ENCODE results near the gene PIMREG. TPM values are rescaled to one million over a fixed set of nuclear protein-coding genes. Genes with fewer than 3 reads are reported as not detected.

PIMREG gene
- total RNA-seq, 3 donors from 2014 or later: 4.3 TPM; not detected in 2

DNA sequence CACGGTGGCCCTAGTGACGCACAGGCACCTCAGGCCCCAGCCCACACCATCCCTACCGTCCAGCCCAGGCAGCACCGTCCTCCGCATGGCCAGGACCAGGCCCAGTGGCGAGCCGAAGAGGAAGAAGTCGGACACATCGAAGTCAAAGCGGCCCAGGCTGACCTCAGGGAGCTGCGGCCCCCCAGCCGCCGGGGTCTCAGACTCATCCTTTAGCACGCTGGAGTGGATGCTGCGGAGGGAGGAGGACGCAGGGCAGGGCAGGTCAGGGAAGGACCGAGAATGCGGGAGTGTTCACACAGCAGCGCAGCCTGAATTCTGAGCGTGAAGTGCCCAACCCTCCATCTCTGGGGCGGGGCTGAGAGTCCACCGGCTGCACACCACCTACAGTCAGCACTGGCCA is 30.1 kb downstream of the PIMREG start:
- peaks cover 0 to 5% of the 10 kb centered on the region in 2 donors for H3K4me1 ChIP-seq
- H3K4me3 ChIP-seq: no peak overlapping the region
- H3K27ac ChIP-seq: no peak overlapping the region
- intact Hi-C loops (cut with DNase I; ENCODE audit: low total_unique reads): no loop called here
- no peaks in the 10 kb centered on the region for H3K9me3 ChIP-seq
- no peak for DNase-seq (ENCODE audit: low spot score in 2 of 2)
- TF ChIP-seq POLR2A (IDR thresholded peaks at IDR 0.05): no peak
- TF ChIP-seq POLR2AphosphoS5 (IDR thresholded peaks at IDR 0.05): no peak
- TF ChIP-seq, protein P1, sequence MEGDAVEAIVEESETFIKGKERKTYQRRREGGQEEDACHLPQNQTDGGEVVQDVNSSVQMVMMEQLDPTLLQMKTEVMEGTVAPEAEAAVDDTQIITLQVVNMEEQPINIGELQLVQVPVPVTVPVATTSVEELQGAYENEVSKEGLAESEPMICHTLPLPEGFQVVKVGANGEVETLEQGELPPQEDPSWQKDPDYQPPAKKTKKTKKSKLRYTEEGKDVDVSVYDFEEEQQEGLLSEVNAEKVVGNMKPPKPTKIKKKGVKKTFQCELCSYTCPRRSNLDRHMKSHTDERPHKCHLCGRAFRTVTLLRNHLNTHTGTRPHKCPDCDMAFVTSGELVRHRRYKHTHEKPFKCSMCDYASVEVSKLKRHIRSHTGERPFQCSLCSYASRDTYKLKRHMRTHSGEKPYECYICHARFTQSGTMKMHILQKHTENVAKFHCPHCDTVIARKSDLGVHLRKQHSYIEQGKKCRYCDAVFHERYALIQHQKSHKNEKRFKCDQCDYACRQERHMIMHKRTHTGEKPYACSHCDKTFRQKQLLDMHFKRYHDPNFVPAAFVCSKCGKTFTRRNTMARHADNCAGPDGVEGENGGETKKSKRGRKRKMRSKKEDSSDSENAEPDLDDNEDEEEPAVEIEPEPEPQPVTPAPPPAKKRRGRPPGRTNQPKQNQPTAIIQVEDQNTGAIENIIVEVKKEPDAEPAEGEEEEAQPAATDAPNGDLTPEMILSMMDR (IDR thresholded peaks at IDR 0.05): no peak
- no peaks in the 10 kb centered on the region for H3K27me3 ChIP-seq
- no peaks in the 10 kb centered on the region for H3K36me3 ChIP-seq

DNA sequence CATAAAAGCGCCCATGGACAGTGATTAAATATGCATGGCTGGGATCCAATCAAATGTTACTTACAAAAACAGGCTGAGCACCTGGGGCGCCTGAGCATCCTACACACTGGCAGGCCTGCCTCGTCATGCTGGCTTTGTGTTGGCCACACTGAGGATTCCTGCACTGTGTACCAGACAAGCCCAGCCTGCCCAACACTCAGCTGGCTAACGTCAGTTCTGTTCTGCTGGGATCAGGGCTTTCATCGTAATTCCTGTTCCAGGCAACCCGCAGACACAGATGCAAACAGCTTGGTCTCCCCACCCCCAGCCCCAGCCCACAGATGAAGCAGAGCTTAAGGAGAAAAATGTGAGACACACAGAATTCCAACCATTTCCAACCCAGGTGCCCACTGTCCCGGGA is 30.7 kb downstream of the PIMREG start:
- TF ChIP-seq, protein P1 (IDR thresholded peaks at IDR 0.05): no peak
- TF ChIP-seq POLR2A (IDR thresholded peaks at IDR 0.05): no peak
- no peak for TF ChIP-seq POLR2AphosphoS5 (IDR thresholded peaks at IDR 0.05)
- H3K27ac ChIP-seq: no peak overlapping the region
- intact Hi-C loops (cut with DNase I; ENCODE audit: low total_unique reads): no loop called here
- no peak overlapping the region for H3K4me3 ChIP-seq
- H3K4me1 ChIP-seq: peaks cover 0 to 5% of the 10 kb centered on the region in 2 donors
- no peaks in the 10 kb centered on the region for H3K27me3 ChIP-seq
- no peaks in the 10 kb centered on the region for H3K36me3 ChIP-seq
- DNase-seq (ENCODE audit: low spot score in 2 of 2): no peak
- no peaks in the 10 kb centered on the region for H3K9me3 ChIP-seq

DNA sequence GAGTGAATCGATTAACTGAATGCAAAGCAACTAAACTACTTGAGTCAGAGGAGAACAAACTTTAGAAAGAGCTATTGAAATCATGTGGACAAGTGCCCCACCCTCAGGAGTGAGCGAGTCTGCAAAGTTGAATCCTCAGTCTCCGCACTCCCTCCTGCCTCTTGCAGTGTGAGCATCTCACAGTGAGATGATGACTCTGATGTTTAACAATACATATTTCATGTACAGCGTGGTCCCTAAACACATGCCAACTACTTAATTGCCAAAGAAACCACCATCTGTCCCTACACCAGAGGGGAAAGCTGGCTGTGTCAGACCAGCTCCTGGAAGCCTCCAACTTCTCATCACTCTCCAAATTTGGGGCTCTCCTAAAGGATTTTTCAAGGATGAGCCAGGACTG is 31.2 kb downstream of the PIMREG start:
- TF ChIP-seq, protein P1 (IDR thresholded peaks at IDR 0.05): no peak
- TF ChIP-seq POLR2A (IDR thresholded peaks at IDR 0.05) (no peak), POLR2AphosphoS5 (IDR thresholded peaks at IDR 0.05) (no peak)
- Histone ChIP-seq H3K9me3 (no peaks in the 10 kb centered on the region), H3K27ac (no peak overlapping the region), H3K4me3 (no peak overlapping the region), H3K27me3 (no peaks in the 10 kb centered on the region), H3K36me3 (no peaks in the 10 kb centered on the region), H3K4me1 (peaks cover 0 to 5% of the 10 kb centered on the region in 2 donors)
- intact Hi-C loops (cut with DNase I; ENCODE audit: low total_unique reads): no loop called here
- no peak for DNase-seq (ENCODE audit: low spot score in 2 of 2)

DNA sequence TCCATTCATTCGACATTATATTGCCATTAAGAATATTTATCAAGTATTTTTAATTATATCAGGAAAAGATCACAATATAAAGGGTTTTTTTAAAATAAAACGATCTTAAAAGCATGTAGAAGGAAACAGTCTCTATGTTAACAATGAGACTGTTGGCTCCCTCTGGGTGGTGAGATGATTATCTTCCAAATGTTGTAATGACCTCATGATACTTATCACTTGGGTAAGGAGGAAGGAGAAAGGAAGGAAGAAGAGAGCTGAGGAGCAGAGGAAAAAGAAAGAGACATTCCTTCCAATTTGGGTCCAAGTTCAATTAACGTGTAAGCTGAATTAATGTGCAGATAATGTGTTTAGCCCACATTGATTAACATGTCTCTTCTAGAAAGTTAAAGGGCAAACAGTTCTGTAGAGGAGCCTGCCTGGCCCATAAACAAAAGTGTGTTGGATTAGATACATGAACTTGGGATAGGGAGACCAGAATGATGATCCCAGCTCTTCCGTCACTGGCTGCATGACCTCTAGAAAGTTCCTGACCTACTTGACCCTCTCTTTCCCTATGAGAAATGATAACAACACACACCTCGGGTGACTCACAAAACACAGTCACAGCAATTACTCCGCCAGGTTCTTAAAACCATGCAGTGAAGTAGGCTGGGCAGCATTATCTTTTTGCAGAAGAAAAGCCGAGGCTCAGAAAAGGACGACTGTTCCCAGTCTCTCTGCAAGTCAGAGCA is 32.0 kb downstream of the PIMREG start:
- Histone ChIP-seq H3K4me1 (peaks cover 0 to 5% of the 10 kb centered on the region in 2 donors), H3K36me3 (no peaks in the 10 kb centered on the region), H3K9me3 (no peaks in the 10 kb centered on the region), H3K27me3 (no peaks in the 10 kb centered on the region), H3K4me3 (no peak overlapping the region), H3K27ac (no peak overlapping the region)
- TF ChIP-seq, protein P1 (IDR thresholded peaks at IDR 0.05): no peak
- TF ChIP-seq POLR2A (IDR thresholded peaks at IDR 0.05): no peak
- TF ChIP-seq POLR2AphosphoS5 (IDR thresholded peaks at IDR 0.05): no peak
- DNase-seq (ENCODE audit: low spot score in 2 of 2): no peak
- intact Hi-C loops (cut with DNase I; ENCODE audit: low total_unique reads): no loop called here

DNA sequence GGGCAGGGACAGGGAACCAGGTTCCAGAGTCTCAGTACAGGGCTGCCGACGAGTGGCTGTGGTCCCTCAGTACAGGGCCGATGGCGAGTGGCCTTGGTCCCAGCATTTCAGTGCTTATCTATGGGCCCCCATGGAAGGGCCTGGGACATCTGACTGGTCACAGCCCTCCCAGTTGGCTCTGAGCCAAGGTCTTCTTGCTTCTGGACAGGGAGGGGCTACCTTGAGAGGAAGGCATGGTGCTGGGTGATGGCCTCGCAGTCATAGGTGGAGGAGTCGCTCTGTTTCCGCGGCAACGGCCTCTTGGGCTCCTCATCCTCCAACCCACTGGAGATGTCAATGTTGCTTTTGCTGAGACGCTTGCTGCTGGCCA is 32.5 kb downstream of the PIMREG start:
- intact Hi-C loops (cut with DNase I; ENCODE audit: low total_unique reads): no loop called here
- Histone ChIP-seq H3K9me3 (no peaks in the 10 kb centered on the region), H3K4me3 (no peak overlapping the region), H3K27ac (no peak overlapping the region), H3K27me3 (no peaks in the 10 kb centered on the region), H3K4me1 (peaks cover 0 to 5% of the 10 kb centered on the region in 2 donors), H3K36me3 (no peaks in the 10 kb centered on the region)
- TF ChIP-seq POLR2AphosphoS5 (IDR thresholded peaks at IDR 0.05) (no peak), POLR2A (IDR thresholded peaks at IDR 0.05) (no peak)
- TF ChIP-seq, protein P1 (IDR thresholded peaks at IDR 0.05): no peak
- DNase-seq (ENCODE audit: low spot score in 2 of 2): no peak

Data from breast epithelium (tissue), 4 donors.